ENCODE measurements around the gene SLC2A1. TPM values are rescaled to one million over a fixed set of nuclear protein-coding genes. Genes with fewer than 3 reads are reported as not detected.

The SLC2A1 gene
- total and polyA plus RNA-seq, 2 of the 13 experiments (the other 11 are each of a cell fraction or from before 2014, with no cell fraction given) = 125 to 423 TPM

DNA sequence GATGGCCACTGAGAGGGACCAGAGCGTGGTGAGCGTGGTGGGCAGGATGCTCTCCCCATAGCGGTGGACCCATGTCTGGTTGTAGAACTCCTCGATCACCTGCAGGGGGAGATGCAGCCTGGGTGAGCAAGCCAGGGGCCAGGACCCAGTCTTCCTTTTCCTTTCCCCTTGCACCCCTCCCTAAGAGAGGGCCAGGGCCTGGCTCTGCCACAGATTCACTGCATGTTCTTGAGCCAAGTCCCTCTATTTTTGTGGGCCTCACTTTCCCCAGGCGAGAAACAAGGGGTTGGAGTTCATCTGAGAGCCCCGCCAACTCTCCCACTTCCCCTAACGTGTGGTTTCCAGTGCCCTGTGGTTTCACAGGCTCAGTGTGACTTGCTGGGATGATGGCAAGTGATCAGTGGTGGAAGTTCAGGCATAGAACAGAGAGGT, 27.5 kb downstream of the SLC2A1 start:
- no peak overlapping the region for H3K9ac ChIP-seq (ENCODE audit: insufficient read depth, low read depth, low read length)
- H4K20me1 ChIP-seq (ENCODE audit: insufficient read depth, low read length) = peaks cover 98% of the 10 kb centered on the region
- ChIA-PET POLR2A (no interaction called here), CTCF (ENCODE audit: low intra/inter-chr PET ratio, low total read pairs) (interaction anchor here (1.9 kb wide), 1 partner anchor 143 kb away, joined by 28 read pairs; no protein-coding TSS in a partner anchor)
- H3K27me3 ChIP-seq (ENCODE audit: control insufficient read depth in 1 of 2, insufficient read depth in 2 of 2, low read length in 2 of 2) = no peaks in the 10 kb centered on the region
- H3K4me3 ChIP-seq (replicated peaks in 1 of 3; ENCODE audit: insufficient read depth in 1 of 3, low read depth in 2 of 3, low read length in 3 of 3) = no peak overlapping the region
- no peaks in the 10 kb centered on the region for H3K9me3 ChIP-seq (ENCODE audit: low read length)
- in situ Hi-C loops (cut with HindIII; ENCODE audit: extremely low pct_ligation_motif_present, low pct_unique_long_range_greater_than_20kb) (no loop called here), intact Hi-C loops (cut with micrococcal nuclease; ENCODE audit: unreplicated experiment) (loop anchor here (1.0 kb wide), 1 partner anchor 142 kb away; no protein-coding TSS in a partner anchor)
- peaks cover 73% of the 10 kb centered on the region; the same call in 1 of the 2 replicates for H3K4me1 ChIP-seq (ENCODE audit: insufficient read depth, low read length)
- no peak overlapping the region for H3K4me2 ChIP-seq (ENCODE audit: low read depth, low read length)
- FAIRE-seq (peak; percentile 32), ATAC-seq (peak; percentile 59), DNase-seq (ENCODE audit: low spot score) (no peak)
- peaks cover 82 to 100% of the 10 kb centered on the region in 2 experiments for H3K36me3 ChIP-seq (replicated peaks in 1 of 2; ENCODE audit: control insufficient read depth in 1 of 2, insufficient read depth in 2 of 2, low read length in 2 of 2)
- 86% methylated on average over 7 of the region's 7 CpGs for WGBS (ENCODE audit: low lambda C conversion rate)
- no peak overlapping the region for H3K27ac ChIP-seq (ENCODE audit: extremely low read length, insufficient read depth, low read length)
- no TSS peak for BruUV-seq (replicated peaks)
- H2AFZ ChIP-seq (ENCODE audit: low read length) = no peak overlapping the region
- H3K79me2 ChIP-seq (ENCODE audit: insufficient read depth, low read length) = peaks cover 45% of the 10 kb centered on the region
- TF ChIP-seq ZNF3 (CRISPR knock-in tag; IDR thresholded peaks at IDR 0.05) = no peak
- no peak for TF ChIP-seq ZNF761 (CRISPR knock-in tag; conservative IDR thresholded peaks at IDR 0.05)
- no peak for TF ChIP-seq ZNF788 (CRISPR knock-in tag; IDR thresholded peaks at IDR 0.05; ENCODE audit: borderline replicate concordance)
- no peak for TF ChIP-seq KMT2A (CRISPR knock-in tag; IDR thresholded peaks at IDR 0.05)
- TF ChIP-seq IKZF4 (CRISPR knock-in tag; IDR thresholded peaks at IDR 0.05; ENCODE audit: borderline replicate concordance, low read depth, not compliant biosample characterization) = no peak
- no peak for TF ChIP-seq HOXA7 (CRISPR knock-in tag; IDR thresholded peaks at IDR 0.05)
- TF ChIP-seq BRF2 (CRISPR knock-in tag; IDR thresholded peaks at IDR 0.05) = no peak
- no peak for TF ChIP-seq PHF5A (CRISPR knock-in tag; IDR thresholded peaks at IDR 0.05; ENCODE audit: low read depth, unreplicated experiment)
- TF ChIP-seq MIER3 (CRISPR knock-in tag; IDR thresholded peaks at IDR 0.05; ENCODE audit: borderline replicate concordance) = 0 out of 2 replicates have a peak, but pooled peaks have one; percentile 19
- TF ChIP-seq CTCF (CRISPR knock-in tag; IDR thresholded peaks at IDR 0.05) = peak; percentile 68
- TF ChIP-seq ZNF792 (CRISPR knock-in tag; IDR thresholded peaks at IDR 0.05) = no peak
- TF ChIP-seq KLF13 (CRISPR knock-in tag; IDR thresholded peaks at IDR 0.05) = no peak
- TF ChIP-seq ZNF720 (CRISPR knock-in tag; IDR thresholded peaks at IDR 0.05) = no peak
- TF ChIP-seq, protein P1, sequence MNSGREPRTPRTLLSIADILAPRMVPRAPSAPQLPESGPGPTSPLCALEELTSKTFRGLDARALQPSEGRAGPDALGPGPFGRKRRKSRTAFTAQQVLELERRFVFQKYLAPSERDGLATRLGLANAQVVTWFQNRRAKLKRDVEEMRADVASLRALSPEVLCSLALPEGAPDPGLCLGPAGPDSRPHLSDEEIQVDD (CRISPR knock-in tag; IDR thresholded peaks at IDR 0.05; ENCODE audit: borderline replicate concordance) = no peak
- TF ChIP-seq CBFB (CRISPR knock-in tag; IDR thresholded peaks at IDR 0.05) = no peak
- TF ChIP-seq IRF2 (CRISPR knock-in tag; IDR thresholded peaks at IDR 0.05) = no peak
- peak; percentile 71 for TF ChIP-seq STAG1 (CRISPR knock-in tag; IDR thresholded peaks at IDR 0.05)
- no peak for TF ChIP-seq PHB2 (IDR thresholded peaks at IDR 0.05; ENCODE audit: partially characterized antibody)
- TF ChIP-seq ZNF816 (CRISPR knock-in tag; IDR thresholded peaks at IDR 0.05; ENCODE audit: borderline replicate concordance) = no peak
- TF ChIP-seq SOX6 (IDR thresholded peaks at IDR 0.05) = no peak
- no peak for TF ChIP-seq SOX6 (CRISPR knock-in tag; IDR thresholded peaks at IDR 0.05)
